OCI-LY7 (cell line): ENCODE measurements around the gene TPCN2. TPM values are rescaled to one million over a fixed set of nuclear protein-coding genes. Genes with fewer than 3 reads are reported as not detected.

ENCODE experiments used
- BruUV-seq: library from RNA; stranded (reverse); fragments of 400-500 nt; replicated peaks from 2 replicates; lab custom pipeline; 2021; lab: Mats Ljungman, UMichigan
- CTCF ChIA-PET: fragments of 300-600 bp; sonication (Branson Sonifier 250); formaldehyde crosslinking; loops from one replicate; lab custom pipeline; 2022; ENCODE audit warnings: antibody characterized with exemption; ENCODE audit not compliant: unreplicated experiment; lab: Charles Lee
- POLR2A ChIA-PET: fragments of 300-600 bp; sonication (Branson Sonifier 250); formaldehyde crosslinking; loops from one replicate; lab custom pipeline; 2022; ENCODE audit warnings: antibody characterized with exemption; lab: Charles Lee
- DNase-seq: peaks from one replicate; pipeline ENCODE4 v3.0.0-alpha.2; 2015; ENCODE audit warnings: low spot score
- H2AFZ ChIP-seq: fragments of 200-600 bp; sonication (generic), shearing (Covaris generic); 2 replicates; pipeline ENCODE4 v1.6.1; 2014; ENCODE audit warnings: mild to moderate bottlenecking, antibody characterized with exemption, low read length, moderate library complexity
- H3K27ac ChIP-seq: fragments of 200-600 bp; sonication (generic); 2 replicates; pipeline ENCODE4 v1.5.1; 2014; ENCODE audit warnings: mixed run types, low read depth, mild to moderate bottlenecking, moderate library complexity, low read length, inconsistent platforms; ENCODE audit not compliant: poor library complexity, severe bottlenecking
- H3K36me3 ChIP-seq: fragments of 200-600 bp; sonication (generic); 2 replicates; pipeline ENCODE4 v1.6.1; 2014; ENCODE audit warnings: mild to moderate bottlenecking, antibody characterized with exemption, low read length, moderate library complexity, mixed read lengths; ENCODE audit not compliant: insufficient read depth
- H3K4me1 ChIP-seq: fragments of 200-600 bp; sonication (generic); 2 replicates; pipeline ENCODE4 v1.5.1; 2014; ENCODE audit warnings: mild to moderate bottlenecking, low read length; ENCODE audit not compliant: insufficient read depth, poor library complexity, severe bottlenecking
- H3K4me2 ChIP-seq: fragments of 200-600 bp; sonication (generic); 2 replicates; pipeline ENCODE4 v1.6.1; 2014; ENCODE audit warnings: mild to moderate bottlenecking, low read length
- H3K4me3 ChIP-seq: fragments of 200-600 bp; sonication (generic); 2 replicates; pipeline ENCODE4 v1.5.1; 2014; ENCODE audit warnings: mild to moderate bottlenecking, low read depth, low read length; ENCODE audit not compliant: poor library complexity, severe bottlenecking
- H3K79me2 ChIP-seq: fragments of 200-600 bp; sonication (generic); 2 replicates; pipeline ENCODE4 v1.6.1; 2016; ENCODE audit warnings: low read depth, mild to moderate bottlenecking, low read length, moderate library complexity, mixed read lengths; ENCODE audit not compliant: insufficient read depth
- H3K9me2 ChIP-seq: fragments of 200-600 bp; sonication (generic); 2 replicates; pipeline ENCODE4 v1.6.1; 2016; ENCODE audit warnings: mild to moderate bottlenecking, low read length, mixed read lengths; ENCODE audit not compliant: insufficient read depth
- H3K9me3 ChIP-seq: fragments of 200-600 bp; sonication (generic); 2 replicates; pipeline ENCODE4 v1.6.1; 2014; ENCODE audit warnings: mild to moderate bottlenecking, mixed run types, low read length, mixed read lengths
- H4K20me1 ChIP-seq: fragments of 200-600 bp; sonication (generic); 2 replicates; pipeline ENCODE4 v1.6.1; 2014; ENCODE audit warnings: mild to moderate bottlenecking, antibody characterized with exemption, low read length, moderate library complexity, mixed read lengths; ENCODE audit not compliant: insufficient read depth
- CTCF ChIP-seq: fragments of 200-600 bp; sonication (generic); conservative IDR thresholded peaks from 2 replicates; pipeline ENCODE4 v1.5.1; 2014; ENCODE audit warnings: mild to moderate bottlenecking, antibody characterized with exemption, low read length, moderate library complexity, mixed read lengths
- EZH2phosphoT487 ChIP-seq: fragments of 200-600 bp; sonication (generic); IDR thresholded peaks from 2 replicates; pipeline ENCODE4 v1.6.1; 2018; ENCODE audit warnings: low read depth, borderline replicate concordance, mild to moderate bottlenecking, mixed run types, antibody characterized with exemption, low read length, moderate library complexity, mixed read lengths
- intact Hi-C: fragments of 100-400 bp; cut with micrococcal nuclease; formaldehyde crosslinking; loops from one replicate; pipeline ENCODE4 v1.10.0; 2022; ENCODE audit not compliant: unreplicated experiment
- total RNA-seq, 2 experiments: library from RNA; depleted of rRNA in 1 of 2; stranded (reverse); fragments of >200 nt in 1 of 2; shearing (Covaris generic) in 1 of 2; gene quantifications; 2 replicates each; pipeline ENCODE4 v1.2.3, GENCODE V29; 2014 to 2022

Gene TPCN2
- total RNA-seq, 2 experiments from 2014 or later, result 21.5 to 65.2 TPM

- H3K27ac ChIP-seq, result no peak overlapping the region
- H3K9me3 ChIP-seq, result no peaks in the 10 kb centered on the region
- no peaks in the 10 kb centered on the region for H3K79me2 ChIP-seq
- intact Hi-C loops, result no loop called here
- TF ChIP-seq CTCF, result no peak
- TF ChIP-seq EZH2phosphoT487, result no peak
- no peaks in the 10 kb centered on the region; the same call in 1 of the 2 replicates for H4K20me1 ChIP-seq
- CTCF ChIA-PET, result no interaction called here
- POLR2A ChIA-PET, result no interaction called here
- H3K4me3 ChIP-seq, result no peak overlapping the region
- DNase-seq, result no peak
- H3K36me3 ChIP-seq, result peaks cover 40% of the 10 kb centered on the region
- H2AFZ ChIP-seq, result no peak overlapping the region
- no peaks in the 10 kb centered on the region for H3K9me2 ChIP-seq
- no TSS peak for BruUV-seq
- no peak overlapping the region for H3K4me2 ChIP-seq
- no peaks in the 10 kb centered on the region for H3K4me1 ChIP-seq
Measured at GRCh38 chr11:69066122-69067112, 17.7 kb downstream of the TPCN2 start.

DNA sequence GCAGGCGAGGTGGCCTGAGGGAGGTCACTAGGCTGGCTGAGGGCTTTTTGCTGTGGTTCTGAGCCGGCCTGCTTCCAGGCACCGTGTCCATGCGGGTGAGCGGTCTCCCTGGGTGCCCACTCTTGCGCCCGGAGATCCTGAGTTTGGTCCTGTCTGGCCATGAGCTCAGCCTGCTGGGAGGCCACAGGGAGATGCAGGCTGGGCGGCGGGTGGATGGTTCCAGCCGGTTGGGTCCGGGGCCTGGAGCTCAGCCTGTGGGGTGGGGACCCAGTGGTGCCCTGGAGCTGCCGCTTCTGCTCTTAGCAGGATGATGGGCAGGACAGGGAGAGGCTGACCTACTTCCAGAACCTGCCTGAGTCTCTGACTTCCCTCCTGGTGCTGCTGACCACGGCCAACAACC, 18.5 kb downstream of the TPCN2 start:
- Histone ChIP-seq H2AFZ (no peak overlapping the region), H3K79me2 (no peaks in the 10 kb centered on the region), H3K36me3 (peaks cover 43% of the 10 kb centered on the region), H3K4me1 (no peaks in the 10 kb centered on the region), H3K27ac (no peak overlapping the region), H4K20me1 (no peaks in the 10 kb centered on the region; the same call in 1 of the 2 replicates), H3K4me2 (no peak overlapping the region), H3K4me3 (no peak overlapping the region), H3K9me3 (no peaks in the 10 kb centered on the region), H3K9me2 (no peaks in the 10 kb centered on the region)
- intact Hi-C loops, result no loop called here
- CTCF ChIA-PET, result no interaction called here
- TF ChIP-seq CTCF, result no peak
- TF ChIP-seq EZH2phosphoT487, result no peak
- no peak for DNase-seq
- no TSS peak for BruUV-seq
- POLR2A ChIA-PET, result no interaction called here
